Activated CD4-positive, CD25-positive, alpha-beta regulatory T cell treated with anti-CD3 and anti-CD28 coated beads, Interleukin-2, amount 50 U/mL, for 24 hours (primary cell): Measurements from ENCODE around the gene MSANTD3.

Experiments
- ATAC-seq, 2 donors: fragments of 150-1000 bp; cut with Tn5 transposase; one replicate each; pipeline ENCODE4 v1.10.0; 2021; ENCODE audit warnings: mild to moderate bottlenecking in 1 of 2, moderate library complexity in 1 of 2

MSANTD3 gene

DNA sequence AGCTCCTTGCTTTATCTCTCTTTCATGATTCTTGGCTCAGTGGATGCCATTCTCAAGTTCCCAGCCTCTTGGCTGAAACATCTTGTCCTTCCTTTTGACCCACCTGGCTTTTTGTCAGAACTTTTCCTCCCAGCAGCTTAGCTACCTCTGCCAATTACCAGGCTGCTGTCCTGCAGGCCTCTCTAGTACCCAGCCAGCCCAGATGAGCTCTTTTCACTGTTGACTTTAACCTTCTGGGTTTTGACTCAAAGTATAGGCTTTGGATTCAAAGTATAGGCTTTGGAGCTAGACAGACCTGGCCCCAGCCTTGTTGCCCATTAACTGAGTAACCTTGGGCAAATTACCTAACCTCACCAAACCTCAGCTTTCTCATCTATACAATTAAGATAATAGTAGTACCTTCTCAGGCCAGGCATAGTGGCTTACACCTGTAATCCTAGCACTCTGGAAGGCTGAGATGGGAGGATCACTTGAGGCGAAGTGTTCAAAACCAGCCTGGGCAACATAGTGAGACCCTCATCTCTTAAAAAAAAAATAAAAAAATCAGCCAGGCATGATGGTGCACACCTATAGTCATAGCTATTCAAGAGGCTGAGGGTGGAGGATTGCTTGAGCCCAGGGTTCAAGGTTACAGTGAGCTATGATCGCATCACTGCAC, 39.4 kb downstream of the MSANTD3 start:
- ATAC-seq: no peak

DNA sequence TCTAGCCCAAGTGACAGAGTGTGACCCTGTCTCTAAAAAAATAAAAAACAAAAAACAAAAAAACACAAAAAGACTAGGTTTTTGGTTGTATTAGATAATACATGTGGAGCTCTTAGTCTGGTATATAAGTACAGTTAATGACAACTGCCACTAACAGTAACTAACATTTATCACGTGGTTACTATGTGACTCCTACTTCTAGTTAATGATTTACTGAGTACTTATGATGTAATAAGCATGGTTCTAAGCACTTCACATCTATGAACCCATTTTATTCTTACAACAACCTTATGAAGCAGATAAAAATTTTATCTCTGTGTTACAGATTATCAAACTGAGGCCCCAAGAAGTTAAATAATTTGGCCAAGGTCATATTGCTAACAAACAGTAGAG, 39.9 kb downstream of the MSANTD3 start:
- no peak for ATAC-seq

DNA sequence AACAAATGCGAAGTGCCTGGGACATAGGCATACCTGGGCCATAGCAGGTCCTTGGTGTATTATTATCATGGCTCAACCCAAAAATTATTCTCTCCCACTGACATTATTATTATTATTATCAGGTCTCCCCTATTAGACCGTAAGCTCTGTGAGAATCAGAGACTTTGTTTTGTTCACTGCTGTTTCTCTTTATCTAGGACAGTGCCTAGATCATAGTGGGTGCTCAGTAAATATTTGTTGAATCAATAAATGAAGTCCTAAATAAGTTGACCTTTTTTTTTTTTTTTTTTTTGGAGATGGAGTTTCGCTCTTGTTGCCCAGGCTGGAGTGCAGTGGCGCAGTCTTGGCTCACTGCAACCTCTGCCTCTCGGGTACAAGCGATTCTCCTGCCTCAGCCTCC, 41.1 kb downstream of the MSANTD3 start:
- ATAC-seq: no peak

DNA sequence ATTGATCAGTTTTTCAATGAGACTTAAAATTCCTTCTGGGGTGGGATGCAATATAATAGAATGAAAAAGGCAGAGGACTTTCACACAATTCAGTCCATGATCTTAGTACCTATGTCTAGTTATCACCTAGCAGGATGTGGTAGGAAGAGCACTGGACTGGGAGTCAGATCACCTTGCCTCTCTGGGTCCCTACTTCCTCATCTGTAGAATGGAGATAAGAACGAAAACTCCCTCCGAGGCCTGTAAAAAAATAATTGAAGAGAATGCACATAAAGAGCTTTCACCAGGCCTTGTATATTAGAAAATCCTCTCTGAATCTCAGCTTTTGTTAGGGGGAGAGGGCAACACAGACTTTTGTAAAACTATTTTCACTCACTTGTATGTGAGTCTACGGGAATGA, 45.3 kb downstream of the MSANTD3 start:
- ATAC-seq: no peak

DNA sequence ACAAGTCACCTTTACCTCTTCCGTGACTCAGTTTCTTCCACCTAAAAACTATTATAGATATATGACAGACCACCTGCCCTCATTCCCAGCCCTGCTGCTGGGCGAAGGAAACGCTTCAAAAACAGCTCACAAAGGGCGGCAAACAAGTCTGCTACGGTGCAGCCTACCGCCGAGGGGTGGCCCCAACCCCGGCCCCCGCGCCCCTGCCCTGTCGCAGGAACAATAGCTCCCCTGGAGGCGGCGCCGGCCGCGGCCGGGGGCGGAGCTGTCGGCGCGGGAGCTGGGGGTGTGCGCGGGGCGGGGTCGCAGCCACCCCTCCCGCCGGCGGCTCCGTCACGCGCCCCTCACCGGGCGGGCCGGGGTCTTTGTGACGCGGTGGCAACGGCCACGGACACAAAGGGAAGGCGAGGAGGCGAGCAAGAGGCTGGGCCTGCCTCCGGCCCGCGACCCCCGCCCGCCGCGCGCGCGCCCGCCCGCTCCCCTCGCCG, 45.9 kb downstream of the MSANTD3 start, which contains the start of gene TMEFF1:
Gene TMEFF1, plus strand, starts transcription at position 362 of the 488 bp plus-strand sequence. CDS start 396 bp downstream, outside the sequence.
- peak; percentile 34 to 41 for ATAC-seq

DNA sequence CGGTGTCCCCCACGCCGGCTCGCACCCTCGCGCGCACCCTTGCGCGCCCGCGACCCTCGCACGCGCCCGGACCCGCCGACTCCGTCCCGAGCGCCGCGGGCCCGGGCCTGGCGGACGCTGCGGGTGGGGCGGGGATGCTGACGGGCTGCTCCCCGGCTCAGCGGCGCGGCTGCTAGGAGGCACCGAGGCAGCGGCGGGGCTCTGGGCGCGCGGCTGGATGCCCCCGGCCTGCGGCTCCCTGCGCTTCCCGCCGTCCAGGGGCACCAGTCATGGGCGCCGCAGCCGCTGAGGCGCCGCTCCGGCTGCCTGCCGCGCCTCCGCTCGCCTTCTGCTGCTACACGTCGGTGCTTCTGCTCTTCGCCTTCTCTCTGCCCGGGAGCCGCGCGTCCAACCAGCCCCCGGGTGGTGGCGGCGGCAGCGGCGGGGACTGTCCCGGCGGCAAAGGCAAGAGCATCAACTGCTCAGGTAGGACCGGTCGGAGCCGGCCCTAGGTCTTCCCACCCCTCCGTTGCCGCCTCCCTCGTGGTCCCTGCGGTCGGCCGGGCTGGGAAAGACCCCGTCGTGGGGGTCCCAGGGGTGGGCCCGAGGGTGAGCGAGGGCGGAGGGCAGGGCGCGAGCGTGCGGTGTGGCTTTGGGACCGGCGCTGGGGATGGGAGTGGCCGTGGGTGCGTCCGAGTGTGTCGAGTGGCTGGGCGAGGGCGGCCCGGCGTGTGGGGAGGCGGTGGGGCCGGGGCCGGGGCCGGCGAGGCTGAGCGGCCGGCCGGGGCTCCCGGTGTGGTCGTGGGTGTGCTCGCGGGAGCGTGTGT, 46.5 kb downstream of the MSANTD3 start:
- peak; percentile 67 to 68 for ATAC-seq

DNA sequence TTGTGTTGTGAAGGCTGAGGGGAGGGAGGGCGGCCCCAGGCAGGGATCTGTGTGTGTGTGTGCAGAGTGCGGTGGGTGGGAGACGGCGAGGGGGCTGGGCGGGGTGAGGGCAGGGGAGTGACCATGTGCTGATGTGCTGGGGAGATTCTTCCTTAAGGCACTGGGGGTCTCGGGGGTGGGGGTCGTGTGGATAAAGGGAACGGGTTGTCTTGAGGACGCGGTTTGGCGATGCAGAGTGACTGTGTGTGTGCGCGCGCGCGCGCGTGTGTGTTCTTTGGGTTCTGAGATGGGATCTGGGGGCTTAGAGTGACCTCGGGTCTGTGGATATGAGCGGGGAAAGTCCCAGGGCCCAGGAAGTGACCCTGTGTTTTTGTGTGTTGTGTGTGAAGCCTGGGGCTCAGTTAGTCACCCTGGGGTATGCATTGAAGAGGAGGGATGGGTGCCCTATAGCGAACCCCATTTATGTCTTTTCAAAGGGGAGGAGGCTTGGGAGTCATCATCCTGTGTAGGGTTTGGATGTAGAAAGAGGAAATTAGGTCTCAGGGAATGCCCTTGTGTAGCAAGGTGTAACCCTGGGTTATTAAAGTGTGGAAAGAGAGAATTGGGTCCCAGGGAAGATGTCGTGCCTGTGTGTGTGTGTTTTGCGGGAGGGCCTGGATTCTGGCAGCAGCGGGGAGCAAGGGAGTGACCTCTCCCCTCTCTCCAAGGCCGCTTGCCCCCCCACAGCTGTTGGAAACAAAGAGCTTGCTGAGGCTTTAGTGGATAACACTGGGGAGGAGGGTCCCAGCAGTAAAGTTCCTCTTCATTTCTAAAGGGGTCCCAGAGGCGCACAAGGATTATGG, 47.4 kb downstream of the MSANTD3 start:
- no peak for ATAC-seq

DNA sequence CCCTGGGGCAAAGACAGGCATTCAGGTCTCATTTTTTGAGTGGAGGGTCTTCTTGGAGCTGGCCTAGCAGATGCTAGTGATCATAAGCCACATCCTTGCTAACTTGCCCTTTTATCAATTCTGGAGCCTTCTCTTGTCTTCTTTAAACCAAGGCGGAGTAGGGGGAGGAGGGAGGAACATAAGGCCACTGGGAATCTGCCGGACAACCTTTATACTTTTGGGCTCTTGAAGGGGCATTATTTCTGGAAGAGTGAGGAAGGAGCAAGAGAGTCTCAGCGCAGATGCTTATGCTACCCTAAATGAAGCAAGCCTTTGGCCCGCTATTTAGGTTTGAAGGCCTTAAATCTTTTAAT, 48.0 kb downstream of the MSANTD3 start:
- no peak for ATAC-seq

DNA sequence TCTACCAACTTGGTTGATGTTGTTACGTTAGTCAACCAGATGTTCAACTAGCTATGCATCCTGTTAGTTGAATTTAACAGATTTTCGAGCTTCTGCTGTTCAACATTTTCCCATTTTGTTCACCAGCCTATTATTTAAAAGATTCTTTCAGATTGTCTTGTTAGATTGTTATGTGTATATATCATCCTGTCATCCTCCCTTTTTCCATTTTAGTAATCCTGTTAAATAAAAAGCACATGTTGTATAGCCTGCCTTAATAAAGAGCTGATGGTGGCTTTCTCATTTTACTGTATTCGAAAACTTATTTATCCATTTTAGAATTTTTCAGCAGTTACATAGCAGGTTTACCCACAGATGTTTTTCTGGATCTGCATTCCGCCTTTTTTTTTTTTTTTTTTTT, 50.3 kb downstream of the MSANTD3 start:
- ATAC-seq: no peak

DNA sequence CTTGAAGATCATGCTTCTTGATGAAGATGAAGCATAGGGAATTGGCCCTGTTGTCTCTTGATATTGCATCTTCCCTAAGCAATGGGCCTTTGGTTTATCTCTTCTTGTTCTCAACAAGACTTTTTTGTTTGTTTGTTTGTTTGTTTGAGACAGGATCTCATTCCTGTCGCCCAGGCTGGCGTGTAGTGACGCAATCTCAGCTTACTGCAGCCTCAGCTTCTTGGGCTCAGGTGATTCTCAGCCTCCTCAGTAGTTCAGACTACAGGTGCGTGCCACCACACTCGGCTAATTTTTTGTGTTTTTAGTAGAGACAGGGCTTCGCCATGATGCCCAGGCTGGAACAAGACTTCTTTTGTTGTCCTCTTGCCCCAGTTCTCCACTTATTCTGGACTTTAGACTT, 51.2 kb downstream of the MSANTD3 start:
- no peak for ATAC-seq

DNA sequence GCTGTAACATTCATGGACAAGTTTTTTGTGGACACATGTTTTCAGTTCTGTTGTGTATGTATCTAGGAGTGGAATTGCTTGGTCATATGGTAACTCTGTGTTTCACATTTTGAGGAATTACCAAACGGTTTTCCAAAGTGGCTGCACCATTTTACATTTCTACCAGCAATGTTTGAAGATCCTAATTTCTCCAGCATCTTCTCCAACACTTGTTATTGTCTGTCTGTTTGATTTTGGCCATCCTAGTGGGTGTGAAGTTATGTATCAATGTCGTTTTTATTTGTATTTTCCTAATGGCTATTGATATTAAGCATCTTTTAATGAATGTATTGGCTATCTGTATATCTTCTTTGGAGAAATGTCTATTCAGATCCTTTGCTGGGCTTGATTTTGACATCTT, 52.9 kb downstream of the MSANTD3 start:
- ATAC-seq: no peak

DNA sequence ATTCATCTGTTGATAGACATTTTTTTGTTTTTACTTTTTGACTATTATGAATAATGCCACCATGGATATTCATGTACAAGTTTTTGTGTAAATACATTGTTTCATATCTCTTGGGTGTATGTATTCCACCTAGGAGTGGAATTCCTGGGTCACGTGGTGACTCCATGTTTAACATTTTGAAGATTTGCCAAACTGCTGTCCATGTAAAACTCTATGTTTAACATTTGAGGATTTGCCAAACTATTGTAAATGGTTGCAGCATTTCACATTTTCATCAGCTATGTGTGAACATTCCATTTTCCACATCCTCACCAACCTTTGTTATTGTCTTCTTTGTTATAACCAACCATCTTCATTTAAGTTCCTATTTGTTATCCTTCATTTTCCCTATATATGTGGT, 58.3 kb downstream of the MSANTD3 start:
- no peak for ATAC-seq

DNA sequence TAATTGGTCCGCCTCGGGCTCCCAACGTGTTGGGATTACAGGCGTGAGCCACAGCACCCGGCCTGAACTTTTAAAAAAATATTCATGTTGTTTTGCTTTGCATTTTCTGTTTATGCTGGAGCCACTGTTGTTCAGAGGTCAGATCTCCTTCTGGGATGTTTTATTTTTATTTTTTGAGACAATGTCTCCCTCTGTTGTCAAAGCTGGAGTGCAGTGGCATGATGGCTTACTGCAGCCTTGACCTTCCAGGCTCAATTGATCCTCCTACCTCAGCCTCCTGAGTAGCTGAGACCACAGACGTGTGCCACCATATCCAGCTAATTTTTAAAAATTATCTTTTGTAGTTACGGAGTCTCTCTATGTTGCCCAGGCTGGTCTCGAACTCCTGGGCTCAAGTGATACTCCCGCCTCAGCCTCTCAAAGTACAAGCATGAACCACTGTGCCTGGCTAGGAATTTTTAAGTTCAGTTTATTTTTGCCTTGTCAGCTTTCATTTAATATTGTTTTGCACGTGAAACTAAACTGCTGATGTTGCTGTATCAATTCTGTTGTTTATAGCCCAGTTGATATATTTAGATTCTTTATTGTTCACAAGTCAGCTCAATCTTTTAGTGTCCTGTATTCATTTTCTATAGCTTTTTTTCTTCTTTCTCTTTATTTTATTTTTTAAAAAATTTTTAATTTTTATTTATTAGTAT, 59.7 kb downstream of the MSANTD3 start:
- no peak for ATAC-seq

DNA sequence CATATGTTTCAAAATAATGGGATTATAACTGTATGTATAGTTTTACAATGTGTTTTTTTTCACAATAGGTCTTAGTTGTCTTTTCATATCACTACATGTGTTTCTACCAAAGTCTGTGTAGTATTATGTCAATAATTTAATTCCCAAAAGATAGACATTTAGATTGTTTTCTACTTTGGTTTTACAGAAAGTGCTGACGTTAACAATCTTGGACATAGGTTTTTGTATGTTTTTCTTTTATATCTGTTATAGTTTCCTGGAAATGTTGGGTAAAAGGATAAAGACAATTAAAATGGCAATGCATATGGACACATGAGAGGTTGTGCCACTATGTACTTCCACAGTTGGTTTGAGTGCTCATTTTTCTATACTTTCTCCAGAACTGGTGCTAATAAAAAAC, 61.2 kb downstream of the MSANTD3 start:
- ATAC-seq: no peak

DNA sequence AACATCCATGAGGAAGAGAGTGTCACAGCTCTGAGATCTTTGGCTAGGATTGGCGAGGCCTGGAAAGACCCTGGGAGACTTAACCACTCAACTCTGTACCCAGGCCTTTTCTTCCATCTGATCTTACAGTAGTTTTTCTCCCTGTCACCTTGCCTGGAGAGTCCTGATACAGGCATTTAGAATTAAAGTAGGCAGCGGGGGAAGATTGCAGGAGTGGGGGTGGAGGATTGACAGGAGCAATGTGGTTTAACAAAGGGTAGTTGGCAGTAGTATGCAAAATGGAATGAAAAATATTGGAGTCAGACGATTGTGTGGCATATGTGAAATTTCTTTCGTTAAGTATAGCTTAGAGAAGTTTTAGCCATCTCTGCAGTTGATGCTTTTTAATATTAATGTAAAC, 62.9 kb downstream of the MSANTD3 start:
- ATAC-seq: no peak

DNA sequence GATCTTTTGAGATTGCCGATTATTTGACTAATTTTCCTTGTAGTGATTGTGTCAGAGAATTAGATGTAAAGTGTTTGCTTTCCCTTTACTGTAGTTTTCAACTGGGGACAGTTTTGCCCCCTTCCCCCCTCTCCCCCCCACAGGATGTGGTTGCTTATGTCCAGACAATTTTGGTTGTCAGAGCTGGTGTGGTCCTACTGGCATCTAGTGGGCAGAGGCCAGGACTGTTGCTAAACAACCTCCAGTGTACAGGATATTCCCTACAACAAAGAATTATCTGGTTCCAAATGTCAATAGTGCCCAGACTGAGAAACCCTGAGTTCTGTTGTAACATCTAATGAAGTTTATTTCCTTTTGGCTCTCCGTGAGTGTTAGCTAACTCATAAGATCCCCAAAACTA, 66.0 kb downstream of the MSANTD3 start:
- no peak for ATAC-seq

DNA sequence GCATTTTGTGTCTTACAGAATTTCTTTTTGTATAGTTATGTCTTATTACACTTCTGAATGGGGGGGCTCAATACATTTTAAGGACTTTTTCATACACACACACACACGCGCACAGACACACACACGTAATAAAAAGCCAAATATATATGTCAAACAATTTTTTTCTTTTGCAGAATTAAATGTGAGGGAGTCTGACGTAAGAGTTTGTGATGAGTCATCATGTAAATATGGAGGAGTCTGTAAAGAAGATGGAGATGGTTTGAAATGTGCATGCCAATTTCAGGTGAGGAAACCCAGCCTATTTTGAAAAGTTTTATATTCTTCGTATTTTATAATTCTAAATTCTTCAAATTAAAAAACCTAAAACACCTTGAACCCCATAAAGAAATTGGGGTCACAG, 71.6 kb downstream of the MSANTD3 start:
- ATAC-seq: no peak

DNA sequence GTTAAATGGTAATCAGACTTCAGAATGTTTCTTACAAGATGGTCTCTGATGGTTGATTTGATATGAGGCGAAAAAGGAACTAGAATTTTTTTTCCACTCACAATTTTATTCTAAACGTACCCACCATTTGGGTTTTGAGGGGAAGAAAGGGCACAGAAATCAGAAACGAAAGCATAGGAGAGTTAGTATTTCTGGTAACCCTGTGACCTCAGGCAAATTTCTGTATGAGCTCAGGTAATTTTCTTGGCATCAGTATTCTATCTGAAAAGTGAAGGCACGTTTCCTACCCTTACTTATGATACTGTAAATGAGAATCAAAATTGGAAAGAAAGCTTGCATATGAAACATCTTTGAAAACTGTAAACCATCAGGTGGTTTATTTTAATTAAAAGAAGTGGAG, 72.5 kb downstream of the MSANTD3 start:
- ATAC-seq: no peak

DNA sequence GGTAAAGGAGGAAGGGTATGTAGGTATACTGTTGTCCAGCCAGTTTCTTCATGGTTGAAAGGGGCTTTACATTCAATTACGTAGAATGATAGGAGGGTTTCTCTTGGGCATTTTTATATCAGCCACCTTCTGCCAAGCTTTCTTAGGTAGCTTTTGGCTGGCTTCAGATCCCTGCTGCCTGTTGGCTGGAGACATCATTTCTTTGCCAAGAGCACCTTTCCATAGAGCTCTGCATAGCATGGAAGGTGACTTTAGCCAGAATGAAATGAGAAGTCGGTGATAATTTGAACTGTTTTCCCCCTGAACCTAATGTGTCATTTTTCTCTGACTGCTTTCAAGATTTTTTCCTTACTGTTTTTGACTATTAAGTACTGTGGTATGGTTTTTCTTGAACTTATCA, 72.9 kb downstream of the MSANTD3 start:
- no peak for ATAC-seq
